Body of pancreas (tissue), 4 donors: ENCODE results near the gene CC2D2B. TPM values are rescaled to one million over a fixed set of nuclear protein-coding genes. Genes with fewer than 3 reads are reported as not detected.
"Not testable (repeated sequence)": the region's sequence is repeated elsewhere in the genome, so short reads cannot be mapped to it uniquely, and the experiment has no call there.

Source experiments
- ATAC-seq: fragments of 150-250 bp; one replicate; pipeline ENCODE4 v1.9.1; 2016
- DNase-seq, 4 donors: peaks; one replicate each; pipeline ENCODE4 v3.0.0-alpha.2; 2019
- H3K27ac ChIP-seq, 4 donors: fragments of 200-600 bp; sonication (generic); 1 replicate in 3 of 4; 2 replicates in 1 of 4; pipeline versions ENCODE4 v1.5.1 to v1.6.1; 2016 to 2019; ENCODE audit warnings: mild to moderate bottlenecking in 1 of 4, mixed read lengths in 1 of 4, moderate library complexity in 1 of 4
- H3K27me3 ChIP-seq, 2 donors: fragments of 200-600 bp; sonication (generic); one replicate each; pipeline ENCODE4 v1.6.0; 2016; ENCODE audit warnings: mild to moderate bottlenecking in 1 of 2
- H3K36me3 ChIP-seq, 2 donors: fragments of 200-600 bp; sonication (generic); replicated peaks in 1 of 2; 2 replicates each; pipeline ENCODE4 v1.5.1; 2016; ENCODE audit warnings: low read depth in 2 of 2; ENCODE audit not compliant: insufficient read depth in 1 of 2
- H3K4me1 ChIP-seq: fragments of 200-600 bp; sonication (generic); one replicate; pipeline ENCODE4 v1.6.0; 2016
- H3K4me3 ChIP-seq, 2 donors: fragments of 200-600 bp; sonication (generic); 1 replicate in 1 of 2; 2 replicates in 1 of 2; pipeline ENCODE4 v1.5.1; 2016 to 2019
- H3K9me3 ChIP-seq, 3 donors: fragments of 200-600 bp; sonication (generic); 1 replicate in 2 of 3; 2 replicates in 1 of 3; pipeline ENCODE4 v1.5.1; 2016
- POLR2A ChIP-seq, 3 donors: fragments of 450-650 bp; IDR thresholded peaks; one replicate each; pipeline ENCODE4 v1.6.1; 2016; ENCODE audit warnings: antibody characterized with exemption in 3 of 3, mild to moderate bottlenecking in 2 of 3
- WGBS, 2 donors: methylation state at CpG; one replicate each; pipeline ENCODE4 v1.1.5; 2017; 5-methylcytosine and 5-hydroxymethylcytosine counted together
- intact Hi-C: fragments of 100-400 bp; cut with DNase I; formaldehyde crosslinking; loops from one replicate; pipeline ENCODE4 v1.15.1; 2023
- total RNA-seq, 2 donors: library from RNA; depleted of rRNA; stranded (reverse); fragments of >200 nt; gene quantifications; one replicate each; pipeline ENCODE4 v1.1.0, GENCODE V29; 2016
- TF ChIP-seq, protein P1 (sequence below), 7 experiments: fragments of 450-650 bp in 4 of 7; fragments of 200-600 bp in 3 of 7; sonication (generic) in 3 of 7; IDR thresholded peaks; one replicate each; pipeline ENCODE4 v1.5.1; 2016 to 2019; ENCODE audit warnings: antibody characterized with exemption in 7 of 7

The CC2D2B gene
- total RNA-seq, 2 donors from 2014 or later: 0.99 to 3.4 TPM

GRCh38 chr10:95988702-95989101, 80.9 kb downstream of the CC2D2B start:
- ATAC-seq: no peak
- TF ChIP-seq POLR2A (IDR thresholded peaks at IDR 0.05): no peak
- TF ChIP-seq, protein P1, sequence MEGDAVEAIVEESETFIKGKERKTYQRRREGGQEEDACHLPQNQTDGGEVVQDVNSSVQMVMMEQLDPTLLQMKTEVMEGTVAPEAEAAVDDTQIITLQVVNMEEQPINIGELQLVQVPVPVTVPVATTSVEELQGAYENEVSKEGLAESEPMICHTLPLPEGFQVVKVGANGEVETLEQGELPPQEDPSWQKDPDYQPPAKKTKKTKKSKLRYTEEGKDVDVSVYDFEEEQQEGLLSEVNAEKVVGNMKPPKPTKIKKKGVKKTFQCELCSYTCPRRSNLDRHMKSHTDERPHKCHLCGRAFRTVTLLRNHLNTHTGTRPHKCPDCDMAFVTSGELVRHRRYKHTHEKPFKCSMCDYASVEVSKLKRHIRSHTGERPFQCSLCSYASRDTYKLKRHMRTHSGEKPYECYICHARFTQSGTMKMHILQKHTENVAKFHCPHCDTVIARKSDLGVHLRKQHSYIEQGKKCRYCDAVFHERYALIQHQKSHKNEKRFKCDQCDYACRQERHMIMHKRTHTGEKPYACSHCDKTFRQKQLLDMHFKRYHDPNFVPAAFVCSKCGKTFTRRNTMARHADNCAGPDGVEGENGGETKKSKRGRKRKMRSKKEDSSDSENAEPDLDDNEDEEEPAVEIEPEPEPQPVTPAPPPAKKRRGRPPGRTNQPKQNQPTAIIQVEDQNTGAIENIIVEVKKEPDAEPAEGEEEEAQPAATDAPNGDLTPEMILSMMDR (IDR thresholded peaks at IDR 0.05): no peak
- 73 to 78% methylated on average over 3 of the region's 3 CpGs for WGBS, 2 donors
- intact Hi-C loops: no loop called here
- no peaks in the 10 kb centered on the region for H3K36me3 ChIP-seq
- no peaks in the 10 kb centered on the region for H3K4me1 ChIP-seq
- H3K9me3 ChIP-seq: no peaks in the 10 kb centered on the region
- no peak for DNase-seq
- H3K27ac ChIP-seq: no peak overlapping the region
- no peaks in the 10 kb centered on the region for H3K27me3 ChIP-seq
- H3K4me3 ChIP-seq: no peak overlapping the region

DNA sequence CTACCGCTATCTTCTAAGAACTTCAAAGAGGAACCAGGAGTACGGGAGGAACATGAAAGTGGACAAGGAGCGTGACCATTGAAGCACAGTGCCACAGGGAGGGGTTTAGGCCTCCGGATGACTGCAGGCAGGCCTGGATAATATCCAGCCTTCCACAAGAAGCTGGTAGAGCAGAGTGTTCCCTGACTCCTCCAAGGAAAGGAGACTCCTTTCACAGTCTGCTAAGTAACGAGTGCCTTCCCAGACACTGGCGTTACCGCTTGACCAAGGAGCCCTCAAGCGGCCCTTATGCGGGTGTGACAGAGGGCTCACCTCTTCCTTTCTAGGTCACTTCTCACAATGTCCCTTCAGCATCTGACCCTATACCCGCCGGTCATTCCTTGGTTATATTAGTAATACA, 86.6 kb downstream of the CC2D2B start:
- 88 to 97% methylated on average over 11 of the region's 11 CpGs for WGBS, 2 donors
- DNase-seq, intact Hi-C loops, H3K27me3 ChIP-seq, H3K4me1 ChIP-seq, H3K27ac ChIP-seq, H3K4me3 ChIP-seq, ATAC-seq, H3K9me3 ChIP-seq, H3K36me3 ChIP-seq: not testable (repeated sequence)

- TF ChIP-seq POLR2A (IDR thresholded peaks at IDR 0.05): no peak
- TF ChIP-seq, protein P1 (IDR thresholded peaks at IDR 0.05): no peak
- no peaks in the 10 kb centered on the region for H3K27me3 ChIP-seq
- intact Hi-C loops: no loop called here
- 65 to 71% methylated on average over 1 of the region's 1 CpG for WGBS, 2 donors
- H3K4me3 ChIP-seq: no peak overlapping the region
- ATAC-seq: no peak
- H3K9me3 ChIP-seq: no peaks in the 10 kb centered on the region
- no peaks in the 10 kb centered on the region for H3K36me3 ChIP-seq
- H3K4me1 ChIP-seq: no peaks in the 10 kb centered on the region
- no peak for DNase-seq
- no peak overlapping the region for H3K27ac ChIP-seq
These were observed 90.5 kb downstream of the CC2D2B start for GRCh38 chr10:95998255-95998784.

DNA sequence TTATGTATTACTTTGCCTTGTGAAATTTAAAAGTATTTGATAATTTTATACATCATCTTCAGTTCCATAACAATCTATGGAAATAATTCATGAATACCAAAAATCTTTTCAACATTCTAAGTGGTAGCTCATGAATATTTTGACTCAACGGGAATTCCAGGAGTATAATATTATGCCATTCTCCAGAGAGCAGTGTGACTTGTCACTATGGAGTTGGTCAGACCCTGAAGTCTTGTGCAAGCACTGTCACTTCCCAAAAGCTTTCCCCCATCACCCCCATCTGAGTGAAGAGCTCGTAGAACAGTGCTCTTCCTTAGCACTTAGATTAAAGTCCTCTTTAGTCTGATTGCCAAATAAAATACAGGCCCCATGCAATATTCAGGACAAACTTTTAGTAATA, 106.2 kb downstream of the CC2D2B start:
- intact Hi-C loops: loop anchor here (10.0 kb wide), 1 partner anchor 281 kb away; no protein-coding TSS in a partner anchor
- no peaks in the 10 kb centered on the region for H3K27me3 ChIP-seq
- 79 to 87% methylated on average over 2 of the region's 2 CpGs for WGBS, 2 donors
- no peaks in the 10 kb centered on the region for H3K4me1 ChIP-seq
- ATAC-seq: no peak
- H3K27ac ChIP-seq: no peak overlapping the region
- no peak for DNase-seq
- no peak overlapping the region for H3K4me3 ChIP-seq
- TF ChIP-seq, protein P1 (IDR thresholded peaks at IDR 0.05): no peak
- no peak for TF ChIP-seq POLR2A (IDR thresholded peaks at IDR 0.05)
- H3K9me3 ChIP-seq: no peaks in the 10 kb centered on the region
- no peaks in the 10 kb centered on the region for H3K36me3 ChIP-seq

GRCh38 chr10:96014473-96015102, 106.8 kb downstream of the CC2D2B start:
- H3K4me3 ChIP-seq: no peak overlapping the region
- no peaks in the 10 kb centered on the region for H3K27me3 ChIP-seq
- intact Hi-C loops: loop anchor here (10.0 kb wide), 1 partner anchor 280 kb away; no protein-coding TSS in a partner anchor

More at GRCh38 chr10:96014473-96015102, 106.8 kb downstream of the CC2D2B start:
- Histone ChIP-seq H3K9me3 (no peaks in the 10 kb centered on the region), H3K36me3 (no peaks in the 10 kb centered on the region), H3K27ac (no peak overlapping the region), H3K4me1 (no peaks in the 10 kb centered on the region)
- WGBS, 2 donors: 69 to 91% methylated on average over 2 of the region's 2 CpGs
- TF ChIP-seq POLR2A (IDR thresholded peaks at IDR 0.05): no peak
- TF ChIP-seq, protein P1 (IDR thresholded peaks at IDR 0.05): no peak
- ATAC-seq (no peak), DNase-seq (no peak)
